Limb (tissue), 2 donors: Measurements from ENCODE around the gene USP47.
A peak's percentile ranks its signal among the peaks of the same experiment; 100 is the strongest.

Experiments
- DNase-seq, 2 donors: peaks; one replicate each; pipeline ENCODE4 v3.0.0-alpha.2; 2016; ENCODE audit errors: extremely low spot score in 2 of 2

Gene USP47

GRCh38 chr11:11865449-11865848 lies 23.7 kb downstream of the USP47 start:
- no peak for DNase-seq

- DNase-seq = no peak
Observed at GRCh38 chr11:11866203-11866602, 24.4 kb downstream of the USP47 start.

GRCh38 chr11:11867720-11868119 lies 25.9 kb downstream of the USP47 start:
- no peak for DNase-seq

- no peak for DNase-seq
Observed at GRCh38 chr11:11871991-11872401, 30.2 kb downstream of the USP47 start.

GRCh38 chr11:11876458-11876857 lies 34.7 kb downstream of the USP47 start:
- no peak for DNase-seq

GRCh38 chr11:11880179-11880578 lies 38.4 kb downstream of the USP47 start:
- no peak for DNase-seq

- no peak for DNase-seq
Observed at GRCh38 chr11:11882539-11882938, 40.8 kb downstream of the USP47 start.

- no peak for DNase-seq
Observed at GRCh38 chr11:11884351-11884750, 42.6 kb downstream of the USP47 start.

GRCh38 chr11:11884774-11885481 lies 43.2 kb downstream of the USP47 start:
- no peak for DNase-seq

GRCh38 chr11:11894486-11894885 lies 52.7 kb downstream of the USP47 start:
- no peak for DNase-seq

GRCh38 chr11:11895672-11896071 lies 53.9 kb downstream of the USP47 start:
- no peak for DNase-seq

- DNase-seq = no peak
Observed at GRCh38 chr11:11898648-11899047, 56.9 kb downstream of the USP47 start.

GRCh38 chr11:11899401-11899800 lies 57.6 kb downstream of the USP47 start:
- DNase-seq = no peak

GRCh38 chr11:11901929-11902328 lies 60.2 kb downstream of the USP47 start:
- no peak for DNase-seq

- no peak for DNase-seq
Observed at GRCh38 chr11:11909727-11910126, 68.0 kb downstream of the USP47 start.

- no peak for DNase-seq
Observed at GRCh38 chr11:11910541-11910940, 68.8 kb downstream of the USP47 start.

GRCh38 chr11:11913395-11913794 lies 71.6 kb downstream of the USP47 start:
- no peak for DNase-seq

- DNase-seq = no peak
Observed at GRCh38 chr11:11915625-11916024, 73.9 kb downstream of the USP47 start.

- no peak for DNase-seq
Observed at GRCh38 chr11:11916981-11917399, 75.2 kb downstream of the USP47 start.

GRCh38 chr11:11923828-11924227 lies 82.1 kb downstream of the USP47 start:
- DNase-seq = no peak

- no peak for DNase-seq
Observed at GRCh38 chr11:11929920-11930319, 88.1 kb downstream of the USP47 start.

- peak in 1 of 2 donors; percentile 78 for DNase-seq
Observed at GRCh38 chr11:11931461-11932055, 89.8 kb downstream of the USP47 start.

- DNase-seq = no peak
Observed at GRCh38 chr11:11935536-11935935, 93.8 kb downstream of the USP47 start.
